Measurements from ENCODE around the gene DMC1. TPM values are rescaled to one million over a fixed set of nuclear protein-coding genes. Genes with fewer than 3 reads are reported as not detected.

Gene DMC1
- total and polyA plus RNA-seq, 2 of the 13 experiments (the other 11 are each of a cell fraction or from before 2014, with no cell fraction given) = 0.82 TPM; not detected in 1

- no peaks in the 10 kb centered on the region for H3K36me3 ChIP-seq (replicated peaks in 1 of 2; ENCODE audit: control insufficient read depth in 1 of 2, insufficient read depth in 2 of 2, low read length in 2 of 2)
- H3K9me3 ChIP-seq (ENCODE audit: low read length) = no peaks in the 10 kb centered on the region
- no peak overlapping the region for H3K4me2 ChIP-seq (ENCODE audit: low read depth, low read length)
- 3% methylated on average over 2 of the region's 2 CpGs for WGBS (ENCODE audit: low lambda C conversion rate)
- TF ChIP-seq ZNF644 (CRISPR knock-in tag; IDR thresholded peaks at IDR 0.05; ENCODE audit: low read depth) (no peak), TCF7 (IDR thresholded peaks at IDR 0.05; ENCODE audit: low read depth) (no peak), TEAD3 (CRISPR knock-in tag; optimal IDR thresholded peaks at IDR 0.05; ENCODE audit: borderline replicate concordance) (peak; percentile 41)
- no TSS peak for BruUV-seq (replicated peaks)
- H3K27ac ChIP-seq (ENCODE audit: extremely low read length, insufficient read depth, low read length) = no peak overlapping the region
- peaks cover 6% of the 10 kb centered on the region for H3K4me1 ChIP-seq (ENCODE audit: insufficient read depth, low read length)
- no peak overlapping the region for H3K4me3 ChIP-seq (replicated peaks in 1 of 3; ENCODE audit: insufficient read depth in 1 of 3, low read depth in 2 of 3, low read length in 3 of 3)
- no peaks in the 10 kb centered on the region for H3K79me2 ChIP-seq (ENCODE audit: insufficient read depth, low read length)
- no peak overlapping the region for H2AFZ ChIP-seq (ENCODE audit: low read length)
- in situ Hi-C loops (cut with HindIII; ENCODE audit: extremely low pct_ligation_motif_present, low pct_unique_long_range_greater_than_20kb) = no loop called here
- H4K20me1 ChIP-seq (ENCODE audit: insufficient read depth, low read length) = no peaks in the 10 kb centered on the region
- no peak for ATAC-seq
- ChIA-PET CTCF (ENCODE audit: low intra/inter-chr PET ratio, low total read pairs) (no interaction called here), POLR2A (no interaction called here)
- DNase-seq (ENCODE audit: low spot score) = no peak
- FAIRE-seq = no peak
- no peak overlapping the region for H3K9ac ChIP-seq (ENCODE audit: insufficient read depth, low read depth, low read length)
- intact Hi-C loops (cut with micrococcal nuclease; ENCODE audit: unreplicated experiment) = no loop called here
- no peaks in the 10 kb centered on the region for H3K27me3 ChIP-seq (ENCODE audit: control insufficient read depth in 1 of 2, insufficient read depth in 2 of 2, low read length in 2 of 2)
Observed at GRCh38 chr22:38540701-38541100, 29.3 kb downstream of the DMC1 start.

DNA sequence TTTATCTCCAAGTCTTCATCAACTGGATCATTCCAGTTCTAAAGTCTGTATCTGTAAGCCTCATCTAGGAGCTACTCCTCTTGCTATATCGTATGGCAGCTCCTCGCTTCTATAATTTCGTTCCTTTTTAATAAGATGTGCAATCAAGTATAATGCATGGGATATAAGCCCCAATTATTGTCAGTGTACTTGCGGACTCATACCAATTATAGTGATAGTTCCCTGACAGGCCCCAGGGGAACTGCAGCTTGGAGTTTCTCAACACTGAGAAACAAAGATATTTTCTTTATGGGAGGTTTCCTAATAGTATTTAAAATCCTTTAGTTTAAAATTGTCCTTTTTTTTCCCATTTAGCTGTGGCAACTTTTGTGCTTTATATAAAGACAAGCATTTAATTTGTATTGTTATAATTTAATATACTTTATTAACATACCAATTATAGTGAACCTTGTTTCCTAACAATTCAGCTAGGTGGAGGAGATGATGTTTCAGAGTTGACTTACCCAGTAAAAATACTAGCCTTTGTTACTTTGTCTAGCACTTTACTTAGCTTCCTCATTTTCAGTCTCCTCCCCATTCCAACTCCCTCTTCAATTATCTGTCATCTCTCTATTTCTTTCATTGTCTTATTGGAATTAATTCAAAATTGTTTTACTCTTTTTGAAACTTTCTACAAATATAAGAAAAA is 38.6 kb downstream of the DMC1 start:
- no peak overlapping the region for H2AFZ ChIP-seq (ENCODE audit: low read length)
- H3K9me3 ChIP-seq (ENCODE audit: low read length) = no peaks in the 10 kb centered on the region
- no peak overlapping the region for H3K4me2 ChIP-seq (ENCODE audit: low read depth, low read length)
- ChIA-PET CTCF (ENCODE audit: low intra/inter-chr PET ratio, low total read pairs) (no interaction called here), POLR2A (no interaction called here)
- H3K9ac ChIP-seq (ENCODE audit: insufficient read depth, low read depth, low read length) = no peak overlapping the region
- FAIRE-seq (no peak), DNase-seq (ENCODE audit: low spot score) (no peak), ATAC-seq (no peak)
- in situ Hi-C loops (cut with HindIII; ENCODE audit: extremely low pct_ligation_motif_present, low pct_unique_long_range_greater_than_20kb) = no loop called here
- H3K27ac ChIP-seq (ENCODE audit: extremely low read length, insufficient read depth, low read length) = no peak overlapping the region
- no peaks in the 10 kb centered on the region for H4K20me1 ChIP-seq (ENCODE audit: insufficient read depth, low read length)
- no peak overlapping the region for H3K4me3 ChIP-seq (replicated peaks in 1 of 3; ENCODE audit: insufficient read depth in 1 of 3, low read depth in 2 of 3, low read length in 3 of 3)
- no peaks in the 10 kb centered on the region for H3K4me1 ChIP-seq (ENCODE audit: insufficient read depth, low read length)
- H3K36me3 ChIP-seq (replicated peaks in 1 of 2; ENCODE audit: control insufficient read depth in 1 of 2, insufficient read depth in 2 of 2, low read length in 2 of 2) = no peaks in the 10 kb centered on the region
- intact Hi-C loops (cut with micrococcal nuclease; ENCODE audit: unreplicated experiment) = no loop called here
- WGBS (ENCODE audit: low lambda C conversion rate) = 58% methylated on average over 4 of the region's 4 CpGs
- no peaks in the 10 kb centered on the region for H3K79me2 ChIP-seq (ENCODE audit: insufficient read depth, low read length)
- no peak for TF ChIP-seq NFE2L2 (IDR thresholded peaks at IDR 0.05; ENCODE audit: low read length)
- TF ChIP-seq ZNF567 (CRISPR knock-in tag; IDR thresholded peaks at IDR 0.05; ENCODE audit: borderline replicate concordance) = no peak
- no peaks in the 10 kb centered on the region for H3K27me3 ChIP-seq (ENCODE audit: control insufficient read depth in 1 of 2, insufficient read depth in 2 of 2, low read length in 2 of 2)
- BruUV-seq (replicated peaks) = no TSS peak
